HL-60 (cell line): Measurements from ENCODE around the gene MYO9B.

ENCODE experiments used
- CTCF ChIP-seq: IDR thresholded peaks from one replicate; pipeline ENCODE4 v1.5.1; 2011; ENCODE audit warnings: low read length, control low read depth, inconsistent platforms; ENCODE audit not compliant: insufficient read depth
- POLR2AphosphoS5 ChIP-seq: IDR thresholded peaks from 2 replicates; pipeline ENCODE4 v1.6.1; 2012; ENCODE audit warnings: low read depth

DNA sequence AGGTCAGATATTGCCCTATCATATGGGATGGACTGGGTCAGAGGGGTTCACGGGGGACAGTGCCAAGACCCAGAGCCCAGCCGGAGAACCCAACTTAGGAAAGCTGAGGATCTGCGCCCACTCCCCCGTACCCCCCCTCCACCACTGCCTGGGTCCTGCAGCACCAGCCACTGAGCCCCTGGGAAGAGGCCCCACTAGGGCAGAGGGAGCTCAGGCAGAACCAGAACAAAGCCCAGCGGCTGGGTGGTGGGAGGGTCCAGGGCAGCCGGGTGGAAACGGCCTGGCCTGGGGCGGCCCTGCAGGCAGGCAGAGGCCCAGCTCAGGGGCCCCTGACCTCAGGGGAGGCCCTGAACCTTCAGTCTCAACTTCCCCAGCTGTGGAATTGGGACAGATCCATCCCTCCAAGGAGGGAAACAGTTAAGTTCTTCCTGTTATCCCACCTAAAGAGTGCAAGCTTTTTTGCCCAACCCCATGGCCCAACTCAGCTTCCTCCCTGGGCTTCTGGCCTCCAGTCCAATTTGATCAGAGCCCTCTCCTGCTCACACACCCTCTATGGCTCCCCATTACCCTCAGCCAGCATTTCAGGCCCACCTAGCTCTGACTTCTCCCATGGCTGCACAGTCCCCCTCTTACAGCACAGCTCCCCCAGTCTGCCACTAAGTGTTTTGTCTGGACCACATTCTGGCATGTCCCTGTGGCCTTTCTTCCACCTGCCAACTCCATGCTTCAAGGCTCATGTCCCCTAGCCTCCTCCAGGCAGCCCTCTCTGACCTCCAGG, 167.0 kb downstream of the MYO9B start:
- TF ChIP-seq CTCF, result no peak
- no peak for TF ChIP-seq POLR2AphosphoS5
